HEK293 (cell line): ENCODE data around the gene DGUOK.

Experiments used
- CTCF ChIA-PET: fragments of 350-600 bp; formaldehyde crosslinking; extraction: SDS; loops from one replicate; lab custom pipeline; 2021; ENCODE audit warnings: antibody characterized with exemption; lab: Yijun Ruan, JAX
- POLR2A ChIA-PET: fragments of 300-600 bp; formaldehyde crosslinking; extraction: SDS; loops from one replicate; lab custom pipeline; 2020; ENCODE audit warnings: antibody characterized with exemption, inconsistent platforms; lab: Yijun Ruan, JAX
- H3K27ac ChIP-seq: fragments of 200-500 bp; sonication (Bioruptor generic); 2 replicates; pipeline ENCODE4 v1.5.1; 2014; ENCODE audit warnings: low read depth, low read length, control low read depth, inconsistent platforms; ENCODE audit errors: extremely low read depth
- H3K36me3 ChIP-seq, 2 experiments: fragments of 200-500 bp in 1 of 2; sonication (Bioruptor generic) in 1 of 2; 1 replicate in 1 of 2; 2 replicates in 1 of 2; pipeline ENCODE4 v1.5.1; 2014 to 2017; ENCODE audit warnings: inconsistent platforms in 2 of 2, low read length in 2 of 2; ENCODE audit not compliant: control insufficient read depth in 2 of 2, insufficient read depth in 1 of 2
- H3K4me1 ChIP-seq: fragments of 200-500 bp; sonication (Bioruptor generic); 2 replicates; pipeline ENCODE4 v1.5.1; 2014; ENCODE audit warnings: mild to moderate bottlenecking, low read length, inconsistent platforms; ENCODE audit not compliant: control insufficient read depth, insufficient read depth
- H3K4me3 ChIP-seq: 2 replicates; pipeline ENCODE4 v1.5.1; 2011; ENCODE audit warnings: low read depth, mild to moderate bottlenecking, control low read depth, low read length, moderate library complexity
- H3K9me3 ChIP-seq: fragments of 200-500 bp; sonication (Bioruptor generic); 2 replicates; pipeline ENCODE4 v1.5.1; 2014; ENCODE audit warnings: low read depth, low read length, inconsistent platforms; ENCODE audit not compliant: control insufficient read depth, insufficient read depth
- FEZF1 ChIP-seq: fragments of 450-650 bp; formaldehyde crosslinking; IDR thresholded peaks from 2 replicates; pipeline ENCODE4 v1.5.1; 2016; ENCODE audit warnings: missing biosample characterization, missing genetic modification characterization
- HOXD13 ChIP-seq: sonication (generic); formaldehyde crosslinking; IDR thresholded peaks from 2 replicates; pipeline ENCODE4 v1.8.0; 2022; ENCODE audit warnings: missing genetic modification reagents, borderline replicate concordance
- OSR2 ChIP-seq: fragments of 450-650 bp; formaldehyde crosslinking; IDR thresholded peaks from 2 replicates; pipeline ENCODE4 v1.5.1; 2016; ENCODE audit warnings: missing biosample characterization, missing genetic modification characterization
- ZBTB17 ChIP-seq: fragments of 450-650 bp; formaldehyde crosslinking; IDR thresholded peaks from 2 replicates; pipeline ENCODE4 v1.5.1; 2016; ENCODE audit warnings: missing biosample characterization, missing genetic modification characterization
- ZNF132 ChIP-seq: fragments of 450-650 bp; formaldehyde crosslinking; IDR thresholded peaks from 2 replicates; pipeline ENCODE4 v1.5.1; 2017; ENCODE audit warnings: missing biosample characterization, missing genetic modification characterization, borderline replicate concordance
- ZNF133 ChIP-seq: fragments of 450-650 bp; formaldehyde crosslinking; IDR thresholded peaks from 2 replicates; pipeline ENCODE4 v1.5.1; 2016; ENCODE audit warnings: missing biosample characterization, missing genetic modification characterization
- ZNF175 ChIP-seq: fragments of 450-650 bp; formaldehyde crosslinking; IDR thresholded peaks from 2 replicates; pipeline ENCODE4 v1.5.1; 2016; ENCODE audit warnings: missing biosample characterization, missing genetic modification characterization
- ZNF239 ChIP-seq: fragments of 450-650 bp; formaldehyde crosslinking; IDR thresholded peaks from 2 replicates; pipeline ENCODE4 v1.5.1; 2016; ENCODE audit warnings: missing biosample characterization, missing genetic modification characterization
- ZNF274 ChIP-seq, 2 experiments: fragments of 200-500 bp in 1 of 2; fragments of 450-650 bp in 1 of 2; sonication (Bioruptor generic) in 1 of 2; formaldehyde crosslinking in 1 of 2; IDR thresholded peaks; 2 replicates each; pipeline versions ENCODE4 v1.5.1 to v1.6.1; 2014 to 2016; ENCODE audit warnings: borderline replicate concordance in 1 of 2, inconsistent platforms in 1 of 2, low read length in 1 of 2, missing biosample characterization in 1 of 2, missing genetic modification characterization in 1 of 2
- ZNF302 ChIP-seq: fragments of 450-650 bp; formaldehyde crosslinking; IDR thresholded peaks from 2 replicates; pipeline ENCODE4 v1.5.1; 2016; ENCODE audit warnings: missing biosample characterization, missing genetic modification characterization, low read depth
- ZNF335 ChIP-seq: fragments of 450-650 bp; formaldehyde crosslinking; conservative IDR thresholded peaks from 2 replicates; pipeline ENCODE4 v1.5.1; 2016; ENCODE audit warnings: missing biosample characterization, missing genetic modification characterization
- ZNF404 ChIP-seq: fragments of 450-650 bp; formaldehyde crosslinking; IDR thresholded peaks from 2 replicates; pipeline ENCODE4 v1.5.1; 2017; ENCODE audit warnings: missing biosample characterization, missing genetic modification characterization
- ZNF544 ChIP-seq: fragments of 450-650 bp; formaldehyde crosslinking; IDR thresholded peaks from 2 replicates; pipeline ENCODE4 v1.5.0; 2017; ENCODE audit warnings: missing biosample characterization, missing genetic modification characterization
- ZNF571 ChIP-seq: fragments of 450-650 bp; formaldehyde crosslinking; IDR thresholded peaks from 2 replicates; pipeline ENCODE4 v1.5.0; 2017; ENCODE audit warnings: missing biosample characterization, missing genetic modification characterization
- ZNF585B ChIP-seq: fragments of 450-650 bp; formaldehyde crosslinking; IDR thresholded peaks from 2 replicates; pipeline ENCODE4 v1.5.1; 2016; ENCODE audit warnings: missing biosample characterization, missing genetic modification characterization
- ZNF660 ChIP-seq: fragments of 450-650 bp; IDR thresholded peaks from 2 replicates; pipeline ENCODE4 v1.5.1; 2018; ENCODE audit warnings: missing biosample characterization, mild to moderate bottlenecking, missing genetic modification characterization
- ZNF707 ChIP-seq: fragments of 450-650 bp; formaldehyde crosslinking; IDR thresholded peaks from 2 replicates; pipeline ENCODE4 v1.5.1; 2016; ENCODE audit warnings: missing biosample characterization, missing genetic modification characterization
- TF ChIP-seq, protein P1 (sequence below): fragments of 450-650 bp; formaldehyde crosslinking; IDR thresholded peaks from 2 replicates; pipeline ENCODE4 v1.5.1; 2016; ENCODE audit warnings: missing biosample characterization, missing genetic modification characterization
- TF ChIP-seq, protein P2 (sequence below): fragments of 450-650 bp; formaldehyde crosslinking; IDR thresholded peaks from 2 replicates; pipeline ENCODE4; 2016; ENCODE audit warnings: missing biosample characterization, missing genetic modification characterization
- TF ChIP-seq, protein P3 (sequence below): fragments of 450-650 bp; formaldehyde crosslinking; IDR thresholded peaks from 2 replicates; pipeline ENCODE4 v1.5.1; 2016; ENCODE audit warnings: missing biosample characterization, missing genetic modification characterization
- TF ChIP-seq, protein P4 (sequence below): fragments of 450-650 bp; formaldehyde crosslinking; IDR thresholded peaks from 2 replicates; pipeline ENCODE4 v1.5.1; 2016; ENCODE audit warnings: missing biosample characterization, missing genetic modification characterization
- TF ChIP-seq, protein P5 (sequence below): fragments of 450-650 bp; formaldehyde crosslinking; IDR thresholded peaks from 2 replicates; pipeline ENCODE4 v1.5.1; 2016; ENCODE audit warnings: missing biosample characterization, missing genetic modification characterization
- TF ChIP-seq, protein P6 (sequence below): fragments of 450-650 bp; formaldehyde crosslinking; IDR thresholded peaks from 2 replicates; pipeline ENCODE4 v1.5.1; 2016; ENCODE audit warnings: missing biosample characterization, missing genetic modification characterization

The DGUOK gene

DNA sequence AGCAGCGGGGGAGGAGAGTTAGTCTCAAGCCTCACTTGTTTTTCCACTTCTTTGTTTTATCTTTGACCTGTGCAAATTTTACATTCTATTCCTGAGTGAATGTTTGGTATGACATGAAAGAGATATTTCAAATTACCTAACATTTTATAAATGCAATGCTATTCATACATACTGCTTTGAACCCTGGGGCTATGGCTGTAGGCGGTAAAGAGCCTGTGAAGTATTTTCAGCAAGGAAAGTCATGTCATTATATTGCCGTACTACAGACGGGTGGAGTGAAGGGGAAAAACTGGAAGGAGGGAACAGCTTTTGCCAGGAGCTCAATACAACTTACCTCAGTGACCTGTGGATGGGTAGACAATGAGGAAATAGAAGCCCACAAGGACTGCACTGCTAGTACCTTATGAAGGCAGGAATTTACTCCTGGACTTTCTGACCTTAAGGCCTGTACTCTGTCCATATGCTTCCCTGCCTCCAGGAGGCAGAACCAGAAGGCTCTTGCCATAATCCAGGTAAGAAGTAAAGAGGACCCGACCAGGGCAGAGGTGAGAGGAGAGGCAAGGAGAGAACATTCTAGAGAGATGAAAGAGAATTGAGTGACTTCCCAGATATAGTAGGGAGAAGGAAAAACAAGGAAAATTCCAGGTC is 29.7 kb downstream of the DGUOK start:
- H3K27ac ChIP-seq = no peak overlapping the region
- ChIA-PET POLR2A (no interaction called here), CTCF (interaction anchor here (0.6 to 0.8 kb wide), 2 partner anchors 23 to 228 kb away, joined by 3 read pairs; no protein-coding TSS in a partner anchor)
- no peak for TF ChIP-seq OSR2 (tag by site-specific recombination)
- TF ChIP-seq, protein P1, sequence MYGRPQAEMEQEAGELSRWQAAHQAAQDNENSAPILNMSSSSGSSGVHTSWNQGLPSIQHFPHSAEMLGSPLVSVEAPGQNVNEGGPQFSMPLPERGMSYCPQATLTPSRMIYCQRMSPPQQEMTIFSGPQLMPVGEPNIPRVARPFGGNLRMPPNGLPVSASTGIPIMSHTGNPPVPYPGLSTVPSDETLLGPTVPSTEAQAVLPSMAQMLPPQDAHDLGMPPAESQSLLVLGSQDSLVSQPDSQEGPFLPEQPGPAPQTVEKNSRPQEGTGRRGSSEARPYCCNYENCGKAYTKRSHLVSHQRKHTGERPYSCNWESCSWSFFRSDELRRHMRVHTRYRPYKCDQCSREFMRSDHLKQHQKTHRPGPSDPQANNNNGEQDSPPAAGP (tag by site-specific recombination) = no peak
- TF ChIP-seq ZNF133 (tag by site-specific recombination) = no peak
- TF ChIP-seq ZNF274 (IDR thresholded peaks at IDR 0.05; ENCODE audit: low read length) = no peak
- no peak for TF ChIP-seq ZNF274 (tag by site-specific recombination; IDR thresholded peaks at IDR 0.05; ENCODE audit: borderline replicate concordance)
- no peak for TF ChIP-seq ZNF175 (tag by site-specific recombination)
- no peak for TF ChIP-seq ZNF132 (tag by site-specific recombination)
- TF ChIP-seq ZNF544 (tag by site-specific recombination) = no peak
- TF ChIP-seq, protein P2, sequence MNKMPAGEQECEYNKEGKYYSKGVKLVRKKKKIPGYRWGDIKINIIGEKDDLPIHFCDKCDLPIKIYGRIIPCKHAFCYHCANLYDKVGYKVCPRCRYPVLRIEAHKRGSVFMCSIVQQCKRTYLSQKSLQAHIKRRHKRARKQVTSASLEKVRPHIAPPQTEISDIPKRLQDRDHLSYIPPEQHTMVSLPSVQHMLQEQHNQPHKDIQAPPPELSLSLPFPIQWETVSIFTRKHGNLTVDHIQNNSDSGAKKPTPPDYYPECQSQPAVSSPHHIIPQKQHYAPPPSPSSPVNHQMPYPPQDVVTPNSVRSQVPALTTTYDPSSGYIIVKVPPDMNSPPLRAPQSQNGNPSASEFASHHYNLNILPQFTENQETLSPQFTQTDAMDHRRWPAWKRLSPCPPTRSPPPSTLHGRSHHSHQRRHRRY = no peak
- TF ChIP-seq, protein P3, sequence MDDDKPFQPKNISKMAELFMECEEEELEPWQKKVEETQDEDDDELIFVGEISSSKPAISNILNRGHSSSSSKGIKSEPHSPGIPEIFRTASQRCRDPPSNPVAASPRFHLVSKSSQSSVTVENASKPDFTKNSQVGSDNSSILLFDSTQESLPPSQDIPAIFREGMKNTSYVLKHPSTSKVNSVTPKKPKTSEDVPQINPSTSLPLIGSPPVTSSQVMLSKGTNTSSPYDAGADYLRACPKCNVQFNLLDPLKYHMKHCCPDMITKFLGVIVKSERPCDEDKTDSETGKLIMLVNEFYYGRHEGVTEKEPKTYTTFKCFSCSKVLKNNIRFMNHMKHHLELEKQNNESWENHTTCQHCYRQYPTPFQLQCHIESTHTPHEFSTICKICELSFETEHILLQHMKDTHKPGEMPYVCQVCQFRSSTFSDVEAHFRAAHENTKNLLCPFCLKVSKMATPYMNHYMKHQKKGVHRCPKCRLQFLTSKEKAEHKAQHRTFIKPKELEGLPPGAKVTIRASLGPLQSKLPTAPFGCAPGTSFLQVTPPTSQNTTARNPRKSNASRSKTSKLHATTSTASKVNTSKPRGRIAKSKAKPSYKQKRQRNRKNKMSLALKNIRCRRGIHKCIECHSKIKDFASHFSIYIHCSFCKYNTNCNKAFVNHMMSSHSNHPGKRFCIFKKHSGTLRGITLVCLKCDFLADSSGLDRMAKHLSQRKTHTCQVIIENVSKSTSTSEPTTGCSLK (tag by site-specific recombination) = no peak
- no peak for TF ChIP-seq FEZF1 (tag by site-specific recombination)
- TF ChIP-seq, protein P4, sequence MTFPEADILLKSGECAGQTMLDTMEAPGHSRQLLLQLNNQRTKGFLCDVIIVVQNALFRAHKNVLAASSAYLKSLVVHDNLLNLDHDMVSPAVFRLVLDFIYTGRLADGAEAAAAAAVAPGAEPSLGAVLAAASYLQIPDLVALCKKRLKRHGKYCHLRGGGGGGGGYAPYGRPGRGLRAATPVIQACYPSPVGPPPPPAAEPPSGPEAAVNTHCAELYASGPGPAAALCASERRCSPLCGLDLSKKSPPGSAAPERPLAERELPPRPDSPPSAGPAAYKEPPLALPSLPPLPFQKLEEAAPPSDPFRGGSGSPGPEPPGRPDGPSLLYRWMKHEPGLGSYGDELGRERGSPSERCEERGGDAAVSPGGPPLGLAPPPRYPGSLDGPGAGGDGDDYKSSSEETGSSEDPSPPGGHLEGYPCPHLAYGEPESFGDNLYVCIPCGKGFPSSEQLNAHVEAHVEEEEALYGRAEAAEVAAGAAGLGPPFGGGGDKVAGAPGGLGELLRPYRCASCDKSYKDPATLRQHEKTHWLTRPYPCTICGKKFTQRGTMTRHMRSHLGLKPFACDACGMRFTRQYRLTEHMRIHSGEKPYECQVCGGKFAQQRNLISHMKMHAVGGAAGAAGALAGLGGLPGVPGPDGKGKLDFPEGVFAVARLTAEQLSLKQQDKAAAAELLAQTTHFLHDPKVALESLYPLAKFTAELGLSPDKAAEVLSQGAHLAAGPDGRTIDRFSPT (tag by site-specific recombination) = no peak
- TF ChIP-seq ZNF335 (tag by site-specific recombination) = no peak
- TF ChIP-seq ZNF585B (tag by site-specific recombination) = no peak
- TF ChIP-seq, protein P5, sequence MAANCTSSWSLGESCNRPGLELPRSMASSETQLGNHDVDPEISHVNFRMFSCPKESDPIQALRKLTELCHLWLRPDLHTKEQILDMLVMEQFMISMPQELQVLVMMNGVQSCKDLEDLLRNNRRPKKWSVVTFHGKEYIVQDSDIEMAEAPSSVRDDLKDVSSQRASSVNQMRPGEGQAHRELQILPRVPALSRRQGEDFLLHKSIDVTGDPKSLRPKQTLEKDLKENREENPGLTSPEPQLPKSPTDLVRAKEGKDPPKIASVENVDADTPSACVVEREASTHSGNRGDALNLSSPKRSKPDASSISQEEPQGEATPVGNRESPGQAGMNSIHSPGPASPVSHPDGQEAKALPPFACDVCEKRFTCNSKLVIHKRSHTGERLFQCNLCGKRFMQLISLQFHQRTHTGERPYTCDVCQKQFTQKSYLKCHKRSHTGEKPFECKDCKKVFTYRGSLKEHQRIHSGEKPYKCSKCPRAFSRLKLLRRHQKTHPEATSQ (tag by site-specific recombination) = no peak
- TF ChIP-seq ZNF660 (tag by site-specific recombination) = no peak
- peaks cover 43 to 79% of the 10 kb centered on the region in 2 experiments for H3K36me3 ChIP-seq
- no peaks in the 10 kb centered on the region for H3K9me3 ChIP-seq
- H3K4me3 ChIP-seq = no peak overlapping the region
- no peaks in the 10 kb centered on the region for H3K4me1 ChIP-seq

DNA sequence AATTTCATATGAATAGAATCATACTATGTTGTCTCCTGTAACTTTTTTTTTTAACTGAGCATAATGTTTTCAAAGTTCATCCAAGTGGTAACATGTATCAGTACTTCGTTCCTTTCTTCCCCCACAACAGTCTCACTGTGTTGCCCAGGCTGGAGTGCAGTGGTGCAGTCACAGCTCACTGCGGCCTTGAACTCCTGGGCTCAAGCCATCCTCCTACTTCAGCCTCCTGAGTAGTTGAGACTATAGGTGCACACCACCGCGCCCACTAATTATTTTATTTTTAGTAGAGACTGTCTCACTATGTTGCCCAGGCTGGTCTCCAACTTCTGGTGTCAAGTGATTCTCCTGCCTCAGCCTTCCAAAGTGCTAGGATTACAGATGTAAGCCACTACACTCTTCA is 34.6 kb downstream of the DGUOK start:
- H3K9me3 ChIP-seq = no peaks in the 10 kb centered on the region
- no peaks in the 10 kb centered on the region for H3K4me1 ChIP-seq
- POLR2A ChIA-PET = no interaction called here
- H3K27ac ChIP-seq = no peak overlapping the region
- no peak overlapping the region for H3K4me3 ChIP-seq
- H3K36me3 ChIP-seq = peaks cover 17 to 37% of the 10 kb centered on the region in 2 experiments
- CTCF ChIA-PET = no interaction called here
- TF ChIP-seq ZNF239 (tag by site-specific recombination) (no peak), ZNF302 (tag by site-specific recombination) (no peak), ZNF404 (tag by site-specific recombination) (no peak), ZNF707 (tag by site-specific recombination) (no peak), ZBTB17 (tag by site-specific recombination) (no peak), HOXD13 (CRISPR knock-in tag) (no peak), ZNF571 (tag by site-specific recombination) (no peak)
- TF ChIP-seq, protein P4 (tag by site-specific recombination) = no peak
- TF ChIP-seq, protein P6, sequence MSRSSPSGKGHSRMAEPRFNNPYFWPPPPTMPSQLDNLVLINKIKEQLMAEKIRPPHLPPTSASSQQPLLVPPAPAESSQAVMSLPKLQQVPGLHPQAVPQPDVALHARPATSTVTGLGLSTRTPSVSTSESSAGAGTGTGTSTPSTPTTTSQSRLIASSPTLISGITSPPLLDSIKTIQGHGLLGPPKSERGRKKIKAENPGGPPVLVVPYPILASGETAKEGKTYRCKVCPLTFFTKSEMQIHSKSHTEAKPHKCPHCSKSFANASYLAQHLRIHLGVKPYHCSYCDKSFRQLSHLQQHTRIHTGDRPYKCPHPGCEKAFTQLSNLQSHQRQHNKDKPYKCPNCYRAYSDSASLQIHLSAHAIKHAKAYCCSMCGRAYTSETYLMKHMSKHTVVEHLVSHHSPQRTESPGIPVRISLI (tag by site-specific recombination) = no peak
